Neural progenitor cell (in vitro differentiated cells): ENCODE results near the gene IFRD1.

Source experiments
- CTCF ChIP-seq: fragments of 200-600 bp; sonication (generic); IDR thresholded peaks from 2 replicates; pipeline ENCODE4 v1.5.1; 2017; ENCODE audit warnings: antibody characterized with exemption, mild to moderate bottlenecking
- EZH2 ChIP-seq: fragments of 200-600 bp; sonication (generic); IDR thresholded peaks from 2 replicates; pipeline ENCODE4 v1.6.1; 2017; ENCODE audit warnings: antibody characterized with exemption, mild to moderate bottlenecking, moderate library complexity

GRCh38 chr7:112428715-112429114, 21.5 kb upstream of the IFRD1 start:
- TF ChIP-seq CTCF (no peak), EZH2 (no peak)
